ENCODE measurements around the gene PRDM10. TPM values are rescaled to one million over a fixed set of nuclear protein-coding genes. Genes with fewer than 3 reads are reported as not detected.

The PRDM10 gene
- total RNA-seq, 2 experiments from 2014 or later: 8.2 to 9.6 TPM

- Mint-ChIP-seq H3K4me1 (ENCODE audit: low read depth) (no peaks in the 10 kb centered on the region), H3K9me3 (no peaks in the 10 kb centered on the region), H3K27me3 (no peaks in the 10 kb centered on the region), H3K27ac (no peak overlapping the region), H3K4me3 (no peak overlapping the region), H3K36me3 (ENCODE audit: low read depth) (peaks cover 40% of the 10 kb centered on the region)
- no peaks in the 10 kb centered on the region for H3K4me1 ChIP-seq (ENCODE audit: insufficient read depth, low read length)
- intact Hi-C loops (cut with DNase I, micrococcal nuclease): loop anchor here in 1 of 2 experiments (5.0 kb wide), 1 partner anchor 138 kb away; the partner anchor contains the start of gene APLP2
- TF ChIP-seq, protein P1, sequence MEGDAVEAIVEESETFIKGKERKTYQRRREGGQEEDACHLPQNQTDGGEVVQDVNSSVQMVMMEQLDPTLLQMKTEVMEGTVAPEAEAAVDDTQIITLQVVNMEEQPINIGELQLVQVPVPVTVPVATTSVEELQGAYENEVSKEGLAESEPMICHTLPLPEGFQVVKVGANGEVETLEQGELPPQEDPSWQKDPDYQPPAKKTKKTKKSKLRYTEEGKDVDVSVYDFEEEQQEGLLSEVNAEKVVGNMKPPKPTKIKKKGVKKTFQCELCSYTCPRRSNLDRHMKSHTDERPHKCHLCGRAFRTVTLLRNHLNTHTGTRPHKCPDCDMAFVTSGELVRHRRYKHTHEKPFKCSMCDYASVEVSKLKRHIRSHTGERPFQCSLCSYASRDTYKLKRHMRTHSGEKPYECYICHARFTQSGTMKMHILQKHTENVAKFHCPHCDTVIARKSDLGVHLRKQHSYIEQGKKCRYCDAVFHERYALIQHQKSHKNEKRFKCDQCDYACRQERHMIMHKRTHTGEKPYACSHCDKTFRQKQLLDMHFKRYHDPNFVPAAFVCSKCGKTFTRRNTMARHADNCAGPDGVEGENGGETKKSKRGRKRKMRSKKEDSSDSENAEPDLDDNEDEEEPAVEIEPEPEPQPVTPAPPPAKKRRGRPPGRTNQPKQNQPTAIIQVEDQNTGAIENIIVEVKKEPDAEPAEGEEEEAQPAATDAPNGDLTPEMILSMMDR (IDR thresholded peaks at IDR 0.05): no peak
- DNase-seq: no peak
- H3K27me3 ChIP-seq (ENCODE audit: control insufficient read depth in 1 of 2, insufficient read depth in 2 of 2, low read length in 2 of 2): no peaks in the 10 kb centered on the region
- no peak for ATAC-seq (ENCODE audit: poor library complexity)
- no peak overlapping the region for H3K27ac ChIP-seq (ENCODE audit: low read depth in 1 of 2, low read length in 2 of 2)
- H3K36me3 ChIP-seq (ENCODE audit: insufficient read depth, low read length): peaks cover 23% of the 10 kb centered on the region
- H3K4me3 ChIP-seq (ENCODE audit: low read length): no peak overlapping the region
- ChIA-PET POLR2A (interaction anchor here (0.6 kb wide), 1 partner anchor 62 kb away, joined by 3 read pairs; no protein-coding TSS in a partner anchor), CTCF (interaction anchor here (1.4 kb wide), 1 partner anchor 203 kb away, joined by 3 read pairs; no protein-coding TSS in a partner anchor)
- H3K9me3 ChIP-seq (ENCODE audit: control insufficient read depth in 1 of 2, insufficient read depth in 1 of 2, low read length in 2 of 2): no peaks in the 10 kb centered on the region
Observed at GRCh38 chr11:129928923-129929692, 73.5 kb downstream of the PRDM10 start.

- Mint-ChIP-seq H3K4me1 (ENCODE audit: low read depth) (peaks cover 5% of the 10 kb centered on the region), H3K27me3 (no peaks in the 10 kb centered on the region)
- CTCF ChIA-PET: interaction anchor here (0.5 to 1.9 kb wide), 6 partner anchors 11 to 249 kb away, joined by 3 to 18 read pairs (median 4); no protein-coding TSS in a partner anchor
Observed at GRCh38 chr11:129922674-129923073, 80.0 kb downstream of the PRDM10 start.

DNA sequence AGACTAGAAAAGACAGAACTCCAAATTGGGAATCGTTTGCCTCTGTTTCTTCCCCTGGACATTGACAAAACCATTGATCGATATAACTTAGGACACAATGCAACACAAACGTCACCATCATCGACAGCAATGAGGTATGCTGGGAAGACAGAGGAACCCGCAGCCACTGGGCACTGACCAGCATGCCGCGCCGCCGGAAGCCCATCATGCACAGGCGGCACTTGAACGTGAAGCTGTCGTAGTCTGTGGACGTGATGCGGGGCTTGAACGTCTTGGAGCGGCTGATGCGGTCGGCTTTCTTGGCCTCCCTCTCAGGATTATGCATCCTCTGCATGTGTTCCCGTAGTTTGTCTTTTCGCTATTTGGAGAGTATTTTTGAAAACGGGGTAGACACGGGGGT lies 84.3 kb downstream of the PRDM10 start:
- Mint-ChIP-seq H3K27ac (no peak overlapping the region), H3K27me3 (no peaks in the 10 kb centered on the region), H3K9me3 (no peaks in the 10 kb centered on the region), H3K4me1 (ENCODE audit: low read depth) (peaks cover 3% of the 10 kb centered on the region), H3K4me3 (no peak overlapping the region), H3K36me3 (ENCODE audit: low read depth) (peaks cover 57% of the 10 kb centered on the region)
- Histone ChIP-seq H3K27me3 (ENCODE audit: control insufficient read depth in 1 of 2, insufficient read depth in 2 of 2, low read length in 2 of 2) (no peaks in the 10 kb centered on the region), H3K4me1 (ENCODE audit: insufficient read depth, low read length) (peaks cover 4% of the 10 kb centered on the region), H3K36me3 (ENCODE audit: insufficient read depth, low read length) (peaks cover 38% of the 10 kb centered on the region), H3K9me3 (ENCODE audit: control insufficient read depth in 1 of 2, insufficient read depth in 1 of 2, low read length in 2 of 2) (no peaks in the 10 kb centered on the region), H3K27ac (ENCODE audit: low read depth in 1 of 2, low read length in 2 of 2) (no peak overlapping the region), H3K4me3 (ENCODE audit: low read length) (no peak overlapping the region)
- ChIA-PET CTCF (no interaction called here), POLR2A (no interaction called here)
- intact Hi-C loops (cut with DNase I, micrococcal nuclease): no loop called here
- DNase-seq (no peak), ATAC-seq (ENCODE audit: poor library complexity) (no peak)
- TF ChIP-seq, protein P1 (IDR thresholded peaks at IDR 0.05): no peak

More at GRCh38 chr11:129922674-129923073, 80.0 kb downstream of the PRDM10 start:
- no peaks in the 10 kb centered on the region for H3K9me3 ChIP-seq (ENCODE audit: control insufficient read depth in 1 of 2, insufficient read depth in 1 of 2, low read length in 2 of 2)
- H3K4me3 ChIP-seq (ENCODE audit: low read length): no peak overlapping the region
- no peak overlapping the region for H3K27ac ChIP-seq (ENCODE audit: low read depth in 1 of 2, low read length in 2 of 2)
- ATAC-seq (ENCODE audit: poor library complexity) (no peak), DNase-seq (no peak)
- TF ChIP-seq, protein P1 (IDR thresholded peaks at IDR 0.05): no peak
- peaks cover 9% of the 10 kb centered on the region for H3K36me3 ChIP-seq (ENCODE audit: insufficient read depth, low read length)
- H3K9me3 Mint-ChIP-seq: no peaks in the 10 kb centered on the region
- H3K4me3 Mint-ChIP-seq: no peak overlapping the region
- no peaks in the 10 kb centered on the region for H3K27me3 ChIP-seq (ENCODE audit: control insufficient read depth in 1 of 2, insufficient read depth in 2 of 2, low read length in 2 of 2)
- peaks cover 27% of the 10 kb centered on the region for H3K36me3 Mint-ChIP-seq (ENCODE audit: low read depth)
- POLR2A ChIA-PET: interaction anchor here (0.7 to 3.1 kb wide), 3 partner anchors 11 to 210 kb away, joined by 3 to 25 read pairs (median 8); partner anchors contain the start of gene PRDM10
- intact Hi-C loops (cut with DNase I, micrococcal nuclease): loop anchor here (1.0 to 5.0 kb wide), 2 partner anchors 145 to 210 kb away; partner anchors contain the start of gene APLP2 (in 1 of the 2)
- no peak overlapping the region for H3K27ac Mint-ChIP-seq
- H3K4me1 ChIP-seq (ENCODE audit: insufficient read depth, low read length): peaks cover 7% of the 10 kb centered on the region

Measured in CD4-positive, alpha-beta T cell (primary cell).